ENCODE data around the gene CELA3A. TPM values are rescaled to one million over a fixed set of nuclear protein-coding genes. Genes with fewer than 3 reads are reported as not detected.
"Not testable (repeated sequence)": the region's sequence is repeated elsewhere in the genome, so short reads cannot be mapped to it uniquely, and the experiment has no call there.

CELA3A gene
- total RNA-seq, 2 donors from 2014 or later, result not detected

DNA sequence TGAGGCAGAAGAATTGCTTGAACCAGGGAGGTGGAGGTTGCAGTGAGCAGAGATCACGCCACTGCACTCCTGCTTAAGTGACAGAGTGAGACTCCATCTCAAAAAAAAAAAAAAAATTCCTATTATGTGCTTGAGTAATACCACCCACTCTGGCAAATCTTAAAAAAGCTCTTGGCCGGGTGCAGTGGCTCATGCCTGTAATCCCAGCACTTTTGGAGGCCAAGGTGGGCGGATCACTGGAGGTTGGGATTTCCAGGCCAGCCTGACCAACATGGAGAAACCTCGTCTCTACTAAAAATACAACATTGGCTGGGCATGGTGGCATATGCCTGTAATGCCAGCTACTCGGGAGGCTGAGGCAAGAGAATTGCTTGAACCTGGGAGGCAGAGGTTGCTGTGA is 33.4 kb downstream of the CELA3A start:
- not testable (repeated sequence) for H3K4me3 Mint-ChIP-seq

DNA sequence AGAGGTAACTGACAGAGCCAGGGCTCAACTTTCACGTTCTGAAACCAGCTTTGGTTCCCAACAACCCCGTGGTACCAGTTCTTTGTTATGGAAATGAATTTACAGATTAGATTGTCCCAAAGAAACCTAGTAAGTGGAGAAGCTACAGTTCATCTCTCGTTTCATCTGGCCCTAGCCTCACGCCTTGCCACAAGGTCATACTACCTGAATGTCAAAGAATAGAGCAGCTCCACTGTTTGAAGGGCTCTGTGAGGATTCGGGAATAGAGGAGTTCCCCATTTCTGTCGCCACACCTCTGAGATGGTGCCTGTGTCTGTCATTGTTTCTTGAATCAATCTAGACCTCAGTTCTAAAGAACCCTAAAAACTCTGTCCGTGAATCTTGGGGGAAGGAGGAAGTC is 36.1 kb downstream of the CELA3A start:
- Mint-ChIP-seq H3K27ac (no peak overlapping the region), H3K4me3 (no peak overlapping the region), H3K9me3 (no peaks in the 10 kb centered on the region), H3K36me3 (ENCODE audit: insufficient read depth in 2 of 2) (no peaks in the 10 kb centered on the region), H3K27me3 (ENCODE audit: low read depth) (no peaks in the 10 kb centered on the region), H3K4me1 (ENCODE audit: low read depth) (peaks cover 52% of the 10 kb centered on the region)
- ATAC-seq (replicated peaks in 1 of 2), result no peak
- DNase-seq, result no peak

More for the DNA sequence above, 33.4 kb downstream of the CELA3A start:
- H3K36me3 Mint-ChIP-seq (ENCODE audit: insufficient read depth in 2 of 2); H3K27me3 Mint-ChIP-seq (ENCODE audit: low read depth); H3K9me3 Mint-ChIP-seq; ATAC-seq (replicated peaks in 1 of 2); H3K27ac Mint-ChIP-seq; DNase-seq: not testable (repeated sequence)
- peaks cover 56% of the 10 kb centered on the region for H3K4me1 Mint-ChIP-seq (ENCODE audit: low read depth)

DNA sequence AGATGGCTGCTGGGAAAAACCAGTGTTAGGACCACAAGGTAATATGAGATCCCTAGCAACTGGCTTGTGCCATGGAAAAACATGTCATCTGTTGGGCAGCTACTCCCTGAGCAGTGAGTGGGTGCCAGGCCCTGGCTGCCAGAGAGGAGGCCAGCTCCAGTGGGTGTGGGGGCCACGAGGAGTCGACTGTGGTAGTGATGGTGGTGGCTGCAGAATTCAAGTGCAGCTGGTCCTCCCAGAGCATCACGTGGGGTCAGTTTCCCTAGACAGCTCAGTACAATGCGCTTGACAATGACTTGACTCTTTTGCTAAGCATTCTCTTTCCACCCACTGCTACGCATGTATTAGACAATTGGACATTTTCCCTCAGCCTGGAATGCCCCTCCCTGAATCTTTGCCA is 36.6 kb downstream of the CELA3A start:
- DNase-seq (no peak), ATAC-seq (replicated peaks in 1 of 2) (no peak)
- H3K27ac Mint-ChIP-seq, result peak overlapping the region; percentile 87
- peaks cover 54% of the 10 kb centered on the region for H3K4me1 Mint-ChIP-seq (ENCODE audit: low read depth)
- no peaks in the 10 kb centered on the region for H3K36me3 Mint-ChIP-seq (ENCODE audit: insufficient read depth in 2 of 2)
- H3K9me3 Mint-ChIP-seq, result no peaks in the 10 kb centered on the region
- no peak overlapping the region for H3K4me3 Mint-ChIP-seq
- H3K27me3 Mint-ChIP-seq (ENCODE audit: low read depth), result no peaks in the 10 kb centered on the region

DNA sequence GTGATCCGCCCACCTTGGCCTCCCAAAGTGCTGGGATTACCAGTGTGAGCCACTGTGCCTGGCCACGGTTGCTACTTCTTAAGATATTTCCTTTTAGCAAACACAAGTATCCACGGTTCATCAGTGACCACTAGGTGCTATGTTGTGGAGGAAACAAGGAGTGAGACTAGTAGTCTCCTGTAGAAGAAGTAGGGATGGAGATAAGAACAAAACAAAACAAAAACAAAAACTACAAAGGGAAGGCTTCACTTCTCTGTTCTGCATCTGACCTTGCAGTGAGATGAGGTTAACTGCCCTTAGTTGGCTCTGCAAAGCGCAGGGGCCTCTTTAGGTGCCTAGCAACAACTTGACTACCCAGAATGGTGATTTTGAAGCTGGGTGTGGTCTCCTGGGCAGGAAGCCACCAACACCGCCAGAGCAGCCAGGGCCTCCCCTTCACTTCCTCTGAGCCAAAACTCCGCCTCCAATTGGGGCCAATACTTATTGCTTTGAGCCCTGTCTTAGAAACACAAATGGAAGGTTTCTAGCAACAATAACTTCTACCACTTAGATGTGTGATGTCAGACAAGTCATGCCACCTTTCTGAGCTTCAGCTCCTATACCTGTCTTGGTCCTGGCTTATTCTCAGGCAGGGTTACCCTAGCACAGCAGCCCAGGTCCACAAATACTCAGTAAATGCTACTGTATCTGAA is 38.3 kb downstream of the CELA3A start:
- H3K27me3 Mint-ChIP-seq (ENCODE audit: low read depth), result no peaks in the 10 kb centered on the region
- H3K9me3 Mint-ChIP-seq, result no peaks in the 10 kb centered on the region
- peak overlapping the region; percentile 63 to 78 for H3K4me3 Mint-ChIP-seq
- peak overlapping the region; percentile 43 for H3K27ac Mint-ChIP-seq
- ATAC-seq (replicated peaks in 1 of 2), result peak; percentile 99
- DNase-seq, result peak; percentile 90 to 93
- peaks cover 61% of the 10 kb centered on the region for H3K4me1 Mint-ChIP-seq (ENCODE audit: low read depth)
- no peaks in the 10 kb centered on the region for H3K36me3 Mint-ChIP-seq (ENCODE audit: insufficient read depth in 2 of 2)

DNA sequence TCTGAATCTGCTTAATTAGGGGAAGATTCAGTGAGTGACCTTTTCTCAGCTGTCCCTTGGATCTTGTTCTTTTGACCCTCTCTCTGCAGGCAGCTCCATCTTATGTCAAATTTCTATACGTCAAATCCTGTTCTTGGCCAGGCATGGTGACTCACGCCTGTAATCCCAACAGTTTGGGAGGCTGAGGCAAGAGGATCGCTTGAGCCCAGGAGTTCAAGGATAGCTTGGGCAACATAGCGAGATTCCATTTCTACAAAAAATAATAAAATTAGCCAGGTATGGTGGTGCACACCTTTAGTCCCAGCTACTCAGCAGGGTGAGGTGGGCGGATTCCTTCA is 38.8 kb downstream of the CELA3A start:
- DNase-seq, result no peak
- Mint-ChIP-seq H3K4me3 (peak overlapping the region; percentile 63 to 78), H3K27ac (peak overlapping the region; percentile 43), H3K27me3 (ENCODE audit: low read depth) (no peaks in the 10 kb centered on the region), H3K4me1 (ENCODE audit: low read depth) (peaks cover 66% of the 10 kb centered on the region), H3K36me3 (ENCODE audit: insufficient read depth in 2 of 2) (peaks cover under 1 to 2% of the 10 kb centered on the region in 2 donors), H3K9me3 (peaks cover under 1 to 1% of the 10 kb centered on the region in 2 donors)
- ATAC-seq (replicated peaks in 1 of 2), result no peak

DNA sequence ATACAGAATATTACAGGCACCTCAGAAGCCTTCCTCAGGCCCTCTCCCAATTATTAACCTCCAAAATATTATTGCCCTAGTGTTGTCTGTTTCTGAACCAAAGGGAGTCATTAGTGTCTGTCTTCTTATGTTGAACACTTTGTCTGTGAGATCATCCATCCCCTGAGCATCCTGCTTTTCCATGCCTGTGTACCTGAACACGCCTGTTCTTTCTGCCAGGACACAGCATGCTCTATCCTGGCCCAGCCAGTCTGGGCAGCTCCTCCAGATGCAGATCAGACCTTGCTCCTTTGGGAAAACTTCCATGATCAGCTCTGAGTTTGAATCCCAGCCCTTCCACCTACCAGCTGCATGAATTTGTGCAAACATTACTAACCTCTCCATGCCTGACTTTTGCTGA is 40.0 kb downstream of the CELA3A start:
- ATAC-seq (replicated peaks in 1 of 2) (no peak), DNase-seq (no peak)
- Mint-ChIP-seq H3K9me3 (peaks cover 4% of the 10 kb centered on the region in 2 donors), H3K27ac (peak overlapping the region; percentile 90), H3K4me3 (peak overlapping the region in 1 of 2 donors; percentile 36), H3K27me3 (ENCODE audit: low read depth) (no peaks in the 10 kb centered on the region), H3K4me1 (ENCODE audit: low read depth) (peaks cover 74% of the 10 kb centered on the region), H3K36me3 (ENCODE audit: insufficient read depth in 2 of 2) (peaks cover 3 to 5% of the 10 kb centered on the region in 2 donors)

DNA sequence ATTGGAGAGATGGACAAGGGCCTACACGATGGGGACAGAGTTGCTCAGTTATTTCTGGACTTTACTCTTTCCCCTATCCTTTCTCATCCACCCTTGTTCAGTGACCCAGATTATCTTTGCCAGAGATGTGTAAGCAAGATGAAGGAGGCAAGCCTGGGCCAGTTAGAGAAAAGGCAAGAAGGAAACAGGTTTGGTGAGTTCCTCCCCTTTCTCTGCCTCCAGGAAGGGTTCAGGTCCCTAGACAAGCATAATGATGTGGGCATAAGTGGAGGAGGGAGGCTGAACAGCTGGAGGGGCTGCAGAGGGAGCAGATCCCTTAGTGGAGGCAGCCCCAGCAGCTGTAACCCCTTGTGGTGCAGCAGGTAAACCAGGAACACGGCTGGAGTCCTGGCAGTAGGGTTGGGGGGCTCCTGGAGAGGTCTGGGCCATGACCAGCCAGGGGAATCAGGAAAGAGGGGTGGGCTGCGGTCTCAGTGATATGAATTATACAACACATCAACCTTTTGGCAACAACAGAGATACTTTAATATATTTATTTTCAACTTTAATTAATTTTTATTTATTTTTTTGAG is 41.8 kb downstream of the CELA3A start:
- no peak for ATAC-seq (replicated peaks in 1 of 2)
- Mint-ChIP-seq H3K27ac (no peak overlapping the region), H3K4me1 (ENCODE audit: low read depth) (peaks cover 79% of the 10 kb centered on the region)

DNA sequence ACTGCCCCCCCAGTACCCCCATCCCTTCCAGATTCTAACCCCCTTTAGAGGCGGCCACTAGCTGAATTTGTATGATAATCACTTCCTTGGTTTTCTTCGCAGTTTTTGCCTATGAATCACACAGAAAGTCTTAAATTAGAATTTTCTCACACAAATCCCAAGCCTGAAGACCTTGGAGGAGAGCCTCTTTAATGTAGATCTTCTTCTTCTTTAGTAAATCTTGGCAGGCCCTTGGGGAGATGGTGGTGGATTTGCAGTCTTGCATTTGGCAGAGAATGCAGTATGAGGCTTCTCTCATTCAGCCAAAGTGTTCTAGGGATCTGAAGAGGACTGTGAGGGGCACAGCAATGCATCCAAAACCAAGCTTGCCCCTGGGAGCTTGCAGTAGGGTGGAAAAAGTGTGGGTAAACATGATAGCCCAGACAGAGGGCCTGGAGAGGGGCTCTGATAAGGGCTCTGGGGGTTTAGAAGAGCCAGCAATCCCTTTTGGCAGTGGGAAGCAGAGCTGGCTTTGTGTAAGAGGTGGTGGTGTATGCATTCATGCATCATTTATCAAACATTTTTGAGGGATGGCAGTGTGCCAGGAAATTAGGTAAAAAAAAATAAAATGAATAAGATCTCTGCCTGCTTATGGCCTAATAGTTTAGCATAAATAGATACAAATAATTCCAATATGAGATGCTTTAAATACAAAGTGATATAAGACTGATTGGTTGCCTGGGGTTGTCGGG is 43.4 kb downstream of the CELA3A start:
- no peak for DNase-seq
- H3K36me3 Mint-ChIP-seq (ENCODE audit: insufficient read depth in 2 of 2), result peaks cover 3 to 5% of the 10 kb centered on the region in 2 donors
- H3K27ac Mint-ChIP-seq, result peak overlapping the region; percentile 24
- peaks cover 4% of the 10 kb centered on the region in 2 donors for H3K9me3 Mint-ChIP-seq
- H3K4me3 Mint-ChIP-seq, result peak overlapping the region in 1 of 2 donors; percentile 16
- ATAC-seq (replicated peaks in 1 of 2), result no peak
- peaks cover 76% of the 10 kb centered on the region for H3K4me1 Mint-ChIP-seq (ENCODE audit: low read depth)
- no peaks in the 10 kb centered on the region for H3K27me3 Mint-ChIP-seq (ENCODE audit: low read depth)

More for the DNA sequence above, 41.8 kb downstream of the CELA3A start:
- Mint-ChIP-seq H3K36me3 (ENCODE audit: insufficient read depth in 2 of 2) (peaks cover 3 to 5% of the 10 kb centered on the region in 2 donors), H3K4me3 (no peak overlapping the region), H3K27me3 (ENCODE audit: low read depth) (no peaks in the 10 kb centered on the region), H3K9me3 (peaks cover 4% of the 10 kb centered on the region in 2 donors)
- no peak for DNase-seq

DNA sequence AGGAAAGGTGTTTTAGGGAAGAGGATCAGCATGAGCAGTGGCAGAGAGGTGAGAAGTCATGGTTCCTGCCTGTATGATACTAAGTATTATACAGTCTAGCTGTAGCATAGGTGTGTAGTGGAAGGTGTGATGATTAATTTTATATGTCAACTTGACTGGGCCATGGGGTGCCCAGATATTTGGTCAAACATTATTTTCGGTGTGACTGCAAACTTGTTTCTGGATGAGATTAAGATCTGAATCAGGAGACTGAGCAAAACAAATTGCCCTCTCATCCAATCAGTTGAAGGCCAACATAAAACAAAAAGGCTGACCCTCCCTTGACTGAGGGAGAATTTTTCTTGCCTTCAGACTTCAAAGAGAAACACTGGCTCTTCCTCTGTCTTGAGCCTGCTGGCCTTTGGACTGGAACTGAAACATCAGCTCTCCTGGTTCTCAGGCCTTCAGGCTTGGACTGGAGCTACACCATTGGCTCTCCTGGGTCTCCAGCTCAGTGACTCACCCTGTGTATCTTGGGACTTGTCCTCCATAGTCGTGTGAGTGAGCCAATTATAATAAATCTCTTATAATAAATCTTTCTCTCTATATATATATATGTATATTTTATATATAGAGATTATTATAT is 44.3 kb downstream of the CELA3A start:
- Mint-ChIP-seq H3K27ac (no peak overlapping the region), H3K9me3 (peaks cover 4% of the 10 kb centered on the region in 2 donors), H3K36me3 (ENCODE audit: insufficient read depth in 2 of 2) (peaks cover 3 to 5% of the 10 kb centered on the region in 2 donors), H3K4me1 (ENCODE audit: low read depth) (peaks cover 68% of the 10 kb centered on the region), H3K4me3 (no peak overlapping the region), H3K27me3 (ENCODE audit: low read depth) (no peaks in the 10 kb centered on the region)
- ATAC-seq (replicated peaks in 1 of 2) (no peak), DNase-seq (no peak)

DNA sequence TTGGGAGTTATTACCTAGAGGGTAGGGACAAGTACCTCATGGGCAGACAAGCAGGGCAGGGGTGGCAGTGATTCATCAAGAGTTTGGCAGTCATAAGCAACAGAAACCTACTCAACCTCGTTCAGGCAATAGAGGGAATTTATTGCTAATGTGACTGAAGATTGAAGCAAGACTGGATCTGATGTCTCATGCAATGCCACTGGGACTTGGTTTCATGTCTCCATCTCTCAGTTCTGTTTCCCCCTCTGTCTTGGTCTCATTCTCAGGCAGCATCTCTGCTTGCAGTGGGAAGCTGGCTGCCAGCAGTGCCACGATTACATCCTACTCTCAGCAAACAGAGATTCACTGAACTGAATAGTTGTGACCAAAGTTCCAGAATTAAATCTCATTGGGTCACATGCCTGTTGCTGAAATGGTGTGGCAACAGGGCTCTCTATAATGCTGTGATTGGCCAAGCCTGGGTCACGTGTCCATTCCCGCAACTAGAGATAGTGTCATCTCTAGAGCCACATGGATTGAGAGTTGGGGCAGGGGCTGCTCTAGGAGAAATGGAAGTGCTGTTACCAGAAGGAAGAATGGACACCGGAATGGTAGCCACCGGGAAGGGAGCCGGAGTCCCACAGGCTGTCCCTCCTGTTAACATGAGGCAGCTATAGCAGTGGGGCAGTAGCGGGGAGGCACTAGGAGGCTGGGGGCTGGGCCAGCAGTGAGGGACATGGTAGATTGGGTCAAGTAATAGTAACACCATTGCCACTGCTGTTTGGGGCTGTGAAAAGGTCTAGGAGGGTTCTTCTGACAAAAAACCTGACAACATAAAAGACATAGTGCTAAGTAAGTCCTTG is 47.1 kb downstream of the CELA3A start:
- DNase-seq, result peak; percentile 49 to 63
- Mint-ChIP-seq H3K36me3 (ENCODE audit: insufficient read depth in 2 of 2) (peaks cover 6 to 9% of the 10 kb centered on the region in 2 donors), H3K4me3 (peak overlapping the region; percentile 53 to 74), H3K9me3 (peaks cover 4% of the 10 kb centered on the region in 2 donors), H3K27me3 (ENCODE audit: low read depth) (no peaks in the 10 kb centered on the region), H3K4me1 (ENCODE audit: low read depth) (peaks cover 59% of the 10 kb centered on the region), H3K27ac (peak overlapping the region; percentile 85)
- ATAC-seq (replicated peaks in 1 of 2), result peak; percentile 58

DNA sequence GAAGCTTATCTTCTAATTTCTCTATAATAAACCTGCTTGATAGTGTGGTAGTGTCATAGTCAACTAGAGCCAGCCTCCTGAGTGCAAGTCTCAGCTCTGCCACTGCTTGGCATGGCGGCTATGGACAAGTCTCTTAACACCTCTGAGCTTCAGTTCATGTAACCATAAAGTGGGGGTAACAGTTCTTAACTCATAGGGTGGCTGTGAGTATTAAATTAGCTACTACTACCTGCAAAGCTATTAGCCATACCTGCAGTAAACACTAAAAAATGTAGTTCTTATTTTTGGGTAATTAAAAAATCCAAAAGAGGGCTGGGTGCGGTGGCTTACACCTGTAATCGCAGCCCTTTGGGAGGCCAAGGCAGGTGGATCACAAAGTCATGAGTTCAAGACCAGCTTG is 48.9 kb downstream of the CELA3A start:
- peaks cover 11 to 17% of the 10 kb centered on the region in 2 donors for H3K36me3 Mint-ChIP-seq (ENCODE audit: insufficient read depth in 2 of 2)
- peaks cover 2% of the 10 kb centered on the region in 2 donors for H3K9me3 Mint-ChIP-seq
- ATAC-seq (replicated peaks in 1 of 2) (no peak), DNase-seq (no peak)
- no peak overlapping the region for H3K4me3 Mint-ChIP-seq
- H3K4me1 Mint-ChIP-seq (ENCODE audit: low read depth), result peaks cover 65% of the 10 kb centered on the region
- no peak overlapping the region for H3K27ac Mint-ChIP-seq
- no peaks in the 10 kb centered on the region for H3K27me3 Mint-ChIP-seq (ENCODE audit: low read depth)

DNA sequence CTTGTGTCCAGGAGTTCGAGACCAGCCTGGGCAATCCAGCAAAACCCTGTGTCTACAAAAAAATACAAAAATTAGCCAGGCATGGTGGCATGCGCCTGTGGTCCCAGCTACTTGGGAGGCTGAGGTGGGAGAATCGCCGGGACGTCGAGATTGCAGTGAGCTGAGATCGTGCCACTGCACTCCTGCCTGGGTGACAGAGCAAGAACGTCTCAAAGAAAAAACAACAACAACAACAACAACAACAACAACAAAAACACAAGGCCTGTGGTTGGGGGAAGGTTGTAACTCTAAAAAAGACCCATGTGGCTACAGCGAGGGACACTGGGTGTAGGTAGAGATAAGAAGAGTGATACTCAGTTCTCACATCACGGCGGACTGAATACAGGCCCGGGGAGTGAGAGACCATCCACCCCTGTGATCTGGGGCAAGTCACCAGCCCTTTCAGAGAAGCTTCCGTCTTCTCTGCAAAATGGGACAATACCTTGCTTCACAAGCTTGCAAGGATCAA is 50.2 kb downstream of the CELA3A start:
- peak overlapping the region; percentile 78 to 89 for H3K4me3 Mint-ChIP-seq
- H3K36me3 Mint-ChIP-seq (ENCODE audit: insufficient read depth in 2 of 2), result peaks cover 14 to 26% of the 10 kb centered on the region in 2 donors
- DNase-seq (no peak), ATAC-seq (replicated peaks in 1 of 2) (no peak)
- peak overlapping the region; percentile 80 for H3K27ac Mint-ChIP-seq
- H3K4me1 Mint-ChIP-seq (ENCODE audit: low read depth), result peaks cover 69% of the 10 kb centered on the region
- H3K27me3 Mint-ChIP-seq (ENCODE audit: low read depth), result no peaks in the 10 kb centered on the region
- H3K9me3 Mint-ChIP-seq, result no peaks in the 10 kb centered on the region
